Left kidney (tissue), 2 donors: Measurements from ENCODE around the gene SDCCAG8. TPM values are rescaled to one million over a fixed set of nuclear protein-coding genes. Genes with fewer than 3 reads are reported as not detected.

Source experiments
- DNase-seq: peaks from one replicate; pipeline ENCODE4 v3.0.0-alpha.2; 2013
- polyA plus RNA-seq: library from polyadenylated mRNA; unstranded; fragments of 120-200 nt; gene quantifications from one replicate; pipeline ENCODE4 v1.2.1, GENCODE V29; 2013; ENCODE audit not compliant: insufficient read length

The SDCCAG8 gene
- polyA plus RNA-seq, 1 donor = 47.8 TPM

- DNase-seq = no peak
Observed at GRCh38 chr1:243390162-243390791, 134.4 kb downstream of the SDCCAG8 start.

GRCh38 chr1:243391355-243391754 is 135.5 kb downstream of the SDCCAG8 start:
- no peak for DNase-seq

DNA sequence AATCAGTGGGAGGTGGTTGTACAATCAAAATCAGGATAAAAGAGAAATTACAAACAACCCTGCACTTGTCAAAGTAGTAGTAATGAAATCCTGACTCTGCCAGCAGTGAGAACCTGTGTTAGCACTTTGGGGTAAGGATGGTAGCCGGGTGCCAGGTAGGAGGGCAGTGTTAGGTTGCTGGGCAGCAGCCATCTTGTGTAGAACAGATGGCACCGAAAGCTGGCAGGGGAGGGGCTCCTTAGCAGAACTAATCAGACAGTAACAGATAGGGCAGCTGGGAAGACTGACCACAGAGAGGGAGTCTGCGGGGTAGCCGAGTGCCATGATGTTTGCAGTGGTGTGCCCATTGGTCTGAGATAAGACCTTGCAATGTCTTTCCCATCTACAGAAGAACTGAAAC is 137.3 kb downstream of the SDCCAG8 start:
- no peak for DNase-seq

GRCh38 chr1:243394066-243394465 is 138.2 kb downstream of the SDCCAG8 start:
- DNase-seq = no peak

GRCh38 chr1:243394601-243395464 is 139.0 kb downstream of the SDCCAG8 start:
- DNase-seq = no peak

- DNase-seq = no peak
Observed at GRCh38 chr1:243396424-243396823, 140.6 kb downstream of the SDCCAG8 start.

- no peak for DNase-seq
Observed at GRCh38 chr1:243396876-243397275, 141.0 kb downstream of the SDCCAG8 start.

DNA sequence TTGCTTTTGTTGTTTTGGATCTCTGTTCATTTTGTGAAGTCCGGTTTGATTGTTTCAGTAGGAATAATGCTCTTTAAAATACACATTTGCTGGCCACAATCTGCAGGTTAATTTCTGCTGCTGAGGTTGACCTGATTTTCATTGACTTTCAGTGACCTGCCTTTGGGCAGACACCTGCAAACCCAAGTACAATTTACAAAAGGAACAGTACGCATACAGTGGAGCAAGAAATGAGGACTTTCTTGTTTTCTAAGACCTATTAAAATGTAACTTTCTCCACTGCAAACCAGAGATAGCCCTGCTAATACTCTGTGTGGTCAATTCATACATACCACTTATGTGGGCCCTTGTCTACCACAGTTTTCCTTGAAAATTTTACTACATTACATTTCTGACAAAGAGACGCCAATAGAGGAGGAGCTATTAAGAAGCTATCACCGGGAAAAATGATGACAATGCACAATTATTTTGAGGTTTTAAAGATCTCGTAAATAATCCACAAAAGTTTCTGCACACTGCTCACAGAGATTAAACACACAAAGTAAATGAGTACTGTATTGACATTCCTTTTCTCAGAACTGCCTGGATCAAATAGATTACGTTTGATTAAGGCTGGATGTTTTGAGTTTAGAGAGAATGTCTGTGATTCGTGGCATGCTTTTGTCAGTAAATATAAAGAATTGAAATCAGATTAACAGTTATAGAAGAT is 141.9 kb downstream of the SDCCAG8 start:
- DNase-seq = no peak

DNA sequence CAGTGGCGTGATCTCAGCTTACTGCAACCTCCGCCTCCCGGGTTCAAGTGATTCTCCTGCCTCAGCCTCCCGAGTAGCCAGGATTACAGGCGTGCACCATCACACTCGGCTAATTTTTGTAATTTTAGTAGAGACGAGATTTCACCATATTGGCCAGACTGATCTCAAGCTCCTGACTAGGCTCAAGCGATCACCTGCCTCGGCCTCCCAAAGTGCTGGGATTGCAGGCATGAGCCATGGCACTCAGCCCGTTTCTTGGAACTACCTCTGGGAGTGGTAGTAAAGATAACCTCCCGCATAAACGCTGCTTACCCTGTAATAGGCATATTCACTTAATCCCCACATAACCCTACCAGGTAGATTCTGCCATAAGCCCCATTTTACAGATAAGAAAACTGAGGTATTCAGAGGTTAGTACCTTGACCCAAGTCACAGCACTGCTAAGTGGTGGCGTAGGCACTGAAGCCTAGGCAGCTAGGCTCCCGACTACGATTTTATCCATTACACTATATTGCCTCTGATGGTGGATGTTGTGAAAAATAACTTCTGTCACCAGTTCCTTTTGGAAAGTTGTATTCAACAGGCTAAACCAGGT is 143.8 kb downstream of the SDCCAG8 start:
- no peak for DNase-seq

GRCh38 chr1:243402868-243403267 is 147.0 kb downstream of the SDCCAG8 start:
- no peak for DNase-seq

GRCh38 chr1:243406424-243406823 is 150.6 kb downstream of the SDCCAG8 start:
- DNase-seq = no peak

GRCh38 chr1:243407284-243408018 is 151.6 kb downstream of the SDCCAG8 start:
- no peak for DNase-seq

DNA sequence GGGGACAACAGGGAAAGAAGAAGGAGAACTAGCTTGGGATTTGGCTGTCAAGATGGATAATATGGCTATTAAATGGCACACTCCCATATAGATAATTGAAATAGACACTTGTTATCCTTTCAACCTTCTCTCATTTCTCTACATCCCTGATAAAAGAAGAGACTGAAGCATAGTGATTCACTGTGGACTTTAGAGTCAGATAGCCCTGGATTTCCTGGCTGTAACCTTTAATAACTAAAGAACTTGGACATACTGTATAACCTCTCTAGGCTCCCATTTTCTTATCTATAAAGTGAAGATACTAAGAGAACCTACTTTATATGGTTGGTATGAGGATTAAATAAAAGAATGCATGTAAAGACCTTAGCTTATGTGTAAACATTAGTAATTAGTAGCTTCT is 152.6 kb downstream of the SDCCAG8 start:
- no peak for DNase-seq

GRCh38 chr1:243409284-243409683 is 153.4 kb downstream of the SDCCAG8 start:
- DNase-seq = no peak

GRCh38 chr1:243411472-243411871 is 155.6 kb downstream of the SDCCAG8 start:
- no peak for DNase-seq

DNA sequence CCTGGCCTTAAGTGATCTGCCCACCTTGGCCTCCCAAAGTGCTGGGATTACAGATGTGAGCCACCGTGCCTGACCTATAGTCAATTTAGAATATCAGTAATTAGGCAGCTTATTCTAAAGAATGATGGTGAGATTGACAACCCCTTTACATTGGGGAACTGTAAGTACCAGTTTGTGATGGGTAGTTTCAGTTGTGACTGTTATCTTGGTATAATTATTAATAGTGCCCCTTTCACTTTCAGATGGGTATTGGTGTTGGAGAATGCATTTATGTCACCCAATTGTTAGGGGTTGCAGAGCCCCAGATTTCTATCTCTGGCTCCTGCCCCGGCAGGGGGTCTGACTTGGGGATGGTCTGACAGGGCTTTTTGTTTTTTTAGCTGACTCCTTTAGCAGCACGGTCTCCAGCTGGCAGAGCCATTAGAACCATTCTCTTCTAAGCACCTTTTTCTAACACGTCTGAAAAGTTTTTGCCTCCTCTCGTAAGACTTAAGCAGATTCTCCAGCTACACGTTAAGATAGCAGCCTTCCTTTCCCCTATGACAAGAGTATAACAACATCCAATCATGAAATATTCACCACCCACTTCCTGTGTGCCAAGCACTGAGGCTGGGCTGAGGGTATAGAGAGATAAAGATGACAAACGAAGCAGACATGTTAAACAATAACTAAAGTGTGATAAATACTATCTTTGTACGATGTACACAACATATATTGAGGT is 157.8 kb downstream of the SDCCAG8 start:
- DNase-seq = no peak

- DNase-seq = no peak
Observed at GRCh38 chr1:243414152-243414494, 158.3 kb downstream of the SDCCAG8 start.

GRCh38 chr1:243415663-243416408 is 160.0 kb downstream of the SDCCAG8 start:
- no peak for DNase-seq

GRCh38 chr1:243416495-243416894 is 160.7 kb downstream of the SDCCAG8 start:
- no peak for DNase-seq
